ENCODE measurements around the gene TAL1.
A peak's percentile ranks its signal among the peaks of the same experiment; 100 is the strongest.

The TAL1 gene

DNA sequence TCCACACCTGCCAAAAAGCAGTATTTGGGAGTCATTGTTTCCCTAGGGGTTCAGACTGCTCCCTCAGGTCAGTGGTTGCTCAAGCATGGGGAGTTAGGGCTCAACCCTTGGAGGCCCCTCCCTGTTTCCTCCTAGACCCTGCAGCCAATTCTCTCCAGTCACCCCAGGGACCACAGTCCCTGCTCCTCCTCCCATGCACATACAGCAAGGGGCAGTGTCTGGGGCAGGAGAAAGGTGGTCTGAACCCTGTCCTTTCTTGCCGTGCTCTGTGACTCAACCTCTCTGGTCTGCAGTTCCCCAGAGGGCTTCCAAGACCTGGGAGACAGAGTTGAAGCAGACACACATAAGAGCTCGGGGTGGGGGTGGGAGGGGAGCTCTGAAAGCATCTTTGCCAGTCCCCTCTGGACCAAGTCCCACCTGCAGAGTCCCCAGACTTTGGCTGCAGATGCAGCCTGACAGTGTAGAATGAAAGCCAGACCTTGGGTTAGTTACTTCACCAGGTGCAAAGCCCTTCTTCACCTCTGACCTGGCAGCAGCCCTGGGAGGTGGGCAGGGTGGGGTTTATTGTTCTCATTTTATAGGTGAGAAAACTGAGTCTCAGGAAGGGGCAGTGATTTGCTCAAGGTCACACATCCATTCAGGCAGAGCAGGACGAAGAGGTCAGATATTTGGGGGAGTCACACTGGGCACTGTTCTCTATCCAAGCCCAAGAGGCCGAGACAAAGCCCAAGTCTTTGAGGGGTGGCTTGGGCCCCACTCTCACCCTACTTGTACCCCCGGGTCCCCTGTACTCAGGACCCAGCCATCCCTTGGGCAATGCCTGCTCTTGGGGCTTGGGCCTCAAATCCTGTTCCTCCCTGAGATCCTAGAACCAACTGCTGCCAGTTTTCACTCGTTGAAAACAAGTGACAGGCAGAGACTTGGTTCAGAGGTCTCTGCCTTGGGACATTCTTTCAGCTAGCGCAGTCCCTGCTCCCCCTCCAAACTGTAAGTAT lies 42.9 kb downstream of the TAL1 start:
- DNase-seq (ENCODE audit: low spot score) = no peak

GRCh38 chr1:47187926-47188250 lies 44.1 kb downstream of the TAL1 start:
- no peak for DNase-seq (ENCODE audit: low spot score)

DNA sequence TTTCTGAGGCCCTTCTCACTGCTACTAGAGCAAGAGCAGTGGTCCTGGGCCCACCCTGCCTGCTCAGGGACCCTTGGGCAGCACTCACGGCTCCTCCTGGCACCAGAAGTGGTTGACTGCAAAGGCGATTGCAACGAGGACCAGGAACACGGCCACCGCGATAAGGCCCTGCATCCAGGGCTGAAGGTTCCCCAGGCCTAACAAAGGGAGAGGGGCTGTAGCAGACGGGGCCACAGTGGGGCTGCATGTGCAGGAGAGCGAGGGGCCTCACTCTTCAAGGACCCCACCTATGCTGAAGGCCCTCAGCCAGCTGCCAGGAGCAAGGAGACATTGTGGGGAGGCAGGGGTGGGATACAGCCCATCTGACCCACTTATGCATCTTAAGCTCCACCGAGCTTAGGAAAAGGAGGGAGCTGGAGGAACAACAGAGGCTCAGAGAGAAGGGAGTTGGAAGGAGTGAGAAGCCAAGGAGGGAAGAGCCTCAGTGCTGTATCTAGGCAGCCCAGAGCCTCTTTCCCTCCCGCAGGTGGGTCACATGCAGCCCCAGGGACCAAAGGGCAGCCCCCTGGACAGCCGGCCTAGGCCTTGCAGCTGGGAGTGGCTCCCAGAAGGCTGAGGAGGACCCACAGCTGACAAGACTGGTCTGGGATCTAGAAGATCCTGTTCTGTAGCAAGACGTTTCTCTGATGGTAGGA lies 44.6 kb downstream of the TAL1 start:
- no peak for DNase-seq (ENCODE audit: low spot score)

DNA sequence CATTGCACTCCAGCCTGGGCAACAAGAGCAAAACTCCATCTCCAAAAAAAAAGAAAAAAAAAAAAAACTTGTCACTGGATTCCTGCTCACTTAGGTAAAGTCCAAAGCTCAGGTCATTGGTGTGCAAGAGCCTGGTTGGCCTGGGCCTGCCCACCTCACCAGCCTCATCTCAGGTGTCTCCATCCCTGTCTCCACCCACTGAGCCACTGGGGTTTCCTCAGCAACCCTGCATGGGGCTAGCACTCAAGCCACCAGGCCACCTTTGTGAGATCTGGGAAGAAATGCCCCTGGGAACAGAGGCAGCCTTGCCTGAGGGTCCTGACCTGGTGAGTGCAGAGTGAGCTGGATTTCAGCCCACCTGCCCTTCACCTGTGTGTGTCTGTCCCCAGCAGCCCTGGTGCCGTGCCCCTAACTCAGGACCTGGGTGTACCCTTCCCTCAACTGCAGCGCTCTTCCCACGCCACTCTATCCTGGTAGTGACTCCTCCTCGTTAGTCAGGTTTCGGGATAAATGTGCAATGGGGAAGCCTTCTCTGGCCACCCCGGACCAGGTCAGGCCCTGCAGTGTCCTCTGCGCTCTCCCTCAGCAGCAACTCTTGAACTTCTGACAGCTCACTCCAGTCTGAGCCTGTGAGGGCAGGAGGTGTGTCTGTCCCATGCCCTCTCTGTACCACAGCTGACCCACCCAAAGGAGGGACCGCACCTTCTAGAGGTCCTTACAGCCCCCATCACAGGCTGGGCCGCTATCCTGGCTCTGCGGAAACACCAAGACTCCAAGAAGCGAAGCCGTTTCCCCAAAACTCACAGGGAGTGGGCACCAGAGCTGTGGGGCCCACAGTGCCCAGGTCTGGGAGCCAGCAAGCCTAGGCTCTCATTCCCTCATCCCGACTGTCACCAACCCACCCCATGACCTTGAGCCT lies 45.5 kb downstream of the TAL1 start:
- DNase-seq (ENCODE audit: low spot score) = no peak

- DNase-seq (ENCODE audit: low spot score) = no peak
Measured at GRCh38 chr1:47184822-47185677, 47.0 kb downstream of the TAL1 start.

DNA sequence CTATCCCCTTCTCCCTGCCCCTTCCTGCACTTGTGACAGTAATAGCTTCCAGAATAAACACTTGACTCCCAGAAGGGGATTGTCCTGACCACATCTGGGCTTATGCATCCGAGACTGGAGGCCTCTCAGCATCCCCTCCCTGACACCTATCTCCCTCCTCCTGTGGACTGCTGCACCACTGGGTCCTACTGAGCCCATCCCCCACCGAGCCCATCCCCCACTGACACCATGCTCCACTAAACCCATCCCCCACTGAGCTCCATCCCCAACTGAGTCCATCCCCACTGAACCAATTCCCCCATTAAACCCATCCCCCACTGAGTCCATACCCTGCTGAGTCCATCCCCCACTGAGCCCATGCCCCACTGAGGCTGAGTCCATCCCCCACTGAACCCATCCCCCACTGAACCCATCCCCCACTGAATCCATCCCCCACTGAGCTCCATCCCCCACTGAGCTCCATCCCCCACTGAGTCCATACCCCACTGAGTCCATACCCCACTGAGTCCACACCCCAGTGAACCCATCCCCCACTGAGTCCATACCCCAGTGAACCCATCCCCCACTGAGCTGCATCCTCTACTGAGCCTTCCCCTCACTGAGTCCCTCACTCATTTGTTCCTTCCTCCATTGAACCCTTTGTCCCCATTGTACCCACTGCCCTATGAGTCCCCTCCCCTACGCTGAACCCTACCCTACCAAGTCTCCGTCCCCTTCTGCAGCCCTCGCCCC lies 47.8 kb downstream of the TAL1 start:
- no peak for DNase-seq (ENCODE audit: low spot score)

- DNase-seq (ENCODE audit: low spot score) = no peak
Measured at GRCh38 chr1:47183308-47184089, 48.5 kb downstream of the TAL1 start.

GRCh38 chr1:47182676-47183235 lies 49.3 kb downstream of the TAL1 start:
- DNase-seq (ENCODE audit: low spot score) = no peak

- no peak for DNase-seq (ENCODE audit: low spot score)
Measured at GRCh38 chr1:47181955-47182675, 49.9 kb downstream of the TAL1 start.

DNA sequence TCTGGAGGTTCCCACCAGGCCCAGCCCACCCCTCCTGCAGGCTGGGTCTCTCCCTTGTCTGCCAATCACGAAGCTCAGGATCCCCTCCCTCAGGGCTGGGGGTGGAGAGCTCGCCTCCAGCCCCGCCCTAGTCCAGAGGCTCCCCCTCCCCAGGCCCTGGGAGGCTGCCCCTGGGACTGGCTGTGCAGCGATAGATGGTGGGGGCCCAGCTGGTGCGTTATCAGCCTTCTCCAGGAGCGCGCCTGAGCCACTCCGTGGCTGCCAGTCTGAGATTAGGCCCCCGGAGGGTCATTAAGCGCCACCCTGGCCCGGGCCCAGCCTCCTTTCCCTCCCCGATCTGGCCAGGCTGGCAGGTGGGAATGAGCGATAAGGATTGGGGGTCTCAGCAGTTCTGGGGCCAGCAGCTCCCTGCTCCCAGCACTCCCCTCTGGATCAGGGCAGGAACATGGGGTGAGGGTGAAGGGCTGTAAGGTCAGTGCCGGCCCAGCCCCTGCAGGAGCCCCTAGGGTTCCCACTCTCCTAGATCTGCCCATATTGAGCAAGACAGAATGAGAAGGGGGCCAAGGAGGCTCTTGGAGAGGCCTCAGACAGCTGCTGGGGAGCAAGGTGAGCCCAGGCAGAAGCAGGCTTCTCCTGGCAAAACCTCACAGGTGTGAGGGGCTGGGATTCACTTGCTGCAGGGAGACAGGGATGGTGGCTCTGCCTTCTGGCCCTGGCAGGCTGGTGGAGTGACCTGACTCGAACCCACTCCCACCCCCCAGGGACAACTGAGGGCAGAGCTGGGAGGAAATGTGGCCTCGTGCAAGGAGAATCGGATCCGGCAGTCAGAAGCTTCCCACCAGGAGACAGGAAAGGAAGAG lies 50.7 kb downstream of the TAL1 start:
- no peak for DNase-seq (ENCODE audit: low spot score)

DNA sequence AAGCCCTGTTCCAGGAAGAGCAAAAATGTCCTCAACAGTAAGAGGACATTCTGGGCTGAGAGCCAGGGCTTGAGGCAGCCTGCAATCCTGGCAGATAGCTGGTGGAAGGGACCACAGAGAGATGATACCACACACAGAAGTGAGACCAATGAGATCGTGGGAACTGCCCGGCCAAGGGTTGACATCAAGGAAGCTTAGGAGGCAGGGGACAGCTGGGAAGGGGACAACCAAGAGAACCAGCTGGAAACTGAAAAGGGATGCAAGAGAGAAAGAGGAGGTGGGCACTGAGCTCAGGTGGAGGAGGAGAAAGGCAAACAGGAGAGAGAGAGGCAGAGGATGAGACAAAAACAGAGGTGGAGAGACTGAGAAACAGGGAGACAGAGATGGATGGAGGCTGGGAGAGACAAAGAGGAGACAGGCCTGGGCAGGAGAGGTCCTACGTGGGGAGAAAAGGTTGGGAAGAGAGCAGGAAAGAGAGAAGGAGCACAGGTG lies 51.4 kb downstream of the TAL1 start:
- DNase-seq (ENCODE audit: low spot score) = no peak

GRCh38 chr1:47179988-47180563 lies 51.9 kb downstream of the TAL1 start:
- no peak for DNase-seq (ENCODE audit: low spot score)

DNA sequence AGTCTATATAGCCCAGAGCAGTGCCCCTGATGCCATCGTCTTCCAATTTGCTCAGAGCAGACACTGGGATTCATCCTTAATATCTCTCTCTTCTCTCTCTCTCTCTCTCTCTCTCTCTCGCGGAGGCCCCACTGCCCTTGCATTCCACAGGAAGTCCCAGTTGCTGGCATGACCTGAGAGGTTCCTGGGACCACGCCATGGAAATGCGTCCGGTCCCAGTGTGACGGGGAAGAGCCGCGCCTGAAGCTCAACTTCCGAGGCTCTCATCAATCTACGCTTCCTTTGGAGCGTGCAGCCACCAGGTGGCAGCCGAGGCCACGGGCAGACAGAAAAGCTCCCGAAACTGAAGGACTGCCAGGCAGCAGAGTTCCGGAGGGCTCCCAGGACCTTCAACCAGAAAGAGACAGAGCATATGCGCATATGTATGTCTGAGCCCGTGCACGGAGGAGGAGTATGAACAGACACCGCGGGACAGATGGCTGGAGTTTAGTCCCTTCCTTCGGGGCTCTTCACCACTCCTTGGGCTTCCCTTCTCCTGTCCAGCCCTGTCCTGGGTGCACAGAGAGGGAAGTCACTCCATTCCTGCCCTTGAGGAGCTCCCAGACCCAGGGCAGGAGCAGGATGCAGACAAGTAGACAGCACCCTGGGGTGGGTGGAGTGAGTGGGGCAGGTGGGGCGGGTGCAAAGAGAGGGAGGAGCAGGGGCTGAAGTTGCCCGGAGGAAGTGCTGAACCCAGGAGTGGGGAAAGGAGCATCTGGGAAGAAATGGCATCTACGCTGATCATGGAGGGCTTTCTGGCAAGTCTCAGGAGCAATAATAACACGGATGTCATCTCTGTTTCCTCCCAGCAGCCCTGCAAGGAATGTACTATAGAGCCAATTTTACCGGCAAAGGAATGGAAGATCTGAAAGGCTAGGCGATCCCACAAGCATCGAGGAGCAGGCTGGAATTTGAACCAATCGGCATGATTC lies 52.7 kb downstream of the TAL1 start:
- peak; percentile 94 for DNase-seq (ENCODE audit: low spot score)

GRCh38 chr1:47178654-47179016 lies 53.4 kb downstream of the TAL1 start:
- DNase-seq (ENCODE audit: low spot score) = no peak

GRCh38 chr1:47178020-47178419 lies 54.0 kb downstream of the TAL1 start:
- no peak for DNase-seq (ENCODE audit: low spot score)

Data from AG08395 (cell line).